Panc1 (cell line): ENCODE measurements around the gene DEUP1. TPM values are rescaled to one million over a fixed set of nuclear protein-coding genes. Genes with fewer than 3 reads are reported as not detected.

ENCODE experiments used
- ATAC-seq: fragments of 200-7000 bp; cut with Tn5 transposase; 2 replicates; pipeline ENCODE4 v1.9.1; 2020; ENCODE audit warnings: mild to moderate bottlenecking, moderate library complexity
- BruUV-seq: library from RNA; stranded (reverse); fragments of 400-500 nt; replicated peaks from 2 replicates; lab custom pipeline; 2021; lab: Mats Ljungman, UMichigan
- CTCF ChIA-PET: fragments of 300-600 bp; sonication (Branson Sonifier 250); formaldehyde crosslinking; loops from one replicate; lab custom pipeline; 2022; ENCODE audit warnings: antibody characterized with exemption; lab: Charles Lee
- POLR2A ChIA-PET: fragments of 300-600 bp; sonication (Branson Sonifier 250); formaldehyde crosslinking; loops from one replicate; lab custom pipeline; 2022; ENCODE audit warnings: antibody characterized with exemption; lab: Charles Lee
- DNase-seq: peaks from one replicate; pipeline ENCODE4 v3.0.0-alpha.2; 2010; ENCODE audit warnings: low read depth, low spot score
- H3K27ac ChIP-seq: 2 replicates; pipeline ENCODE4 v1.5.1; 2011; ENCODE audit warnings: mild to moderate bottlenecking, low read length, inconsistent platforms
- H3K27me3 ChIP-seq: fragments of 200-500 bp; sonication (Bioruptor generic); 2 replicates; pipeline ENCODE4 v1.6.0; 2014; ENCODE audit warnings: low read length, inconsistent platforms; ENCODE audit not compliant: control insufficient read depth, insufficient read depth
- H3K36me3 ChIP-seq: fragments of 200-500 bp; sonication (Bioruptor generic); 2 replicates; pipeline ENCODE4 v1.5.1; 2014; ENCODE audit warnings: inconsistent platforms, mild to moderate bottlenecking, low read length, moderate library complexity; ENCODE audit not compliant: control insufficient read depth, insufficient read depth
- H3K4me1 ChIP-seq: 2 replicates; pipeline ENCODE4 v1.5.1; 2011; ENCODE audit warnings: inconsistent platforms, mild to moderate bottlenecking, low read length, moderate library complexity; ENCODE audit not compliant: control insufficient read depth, insufficient read depth
- H3K4me3 ChIP-seq, 2 experiments: 2 replicates each; pipeline ENCODE4 v1.5.1; 2011 to 2012; ENCODE audit warnings: low read depth in 2 of 2, low read length in 2 of 2, mild to moderate bottlenecking in 2 of 2, inconsistent platforms in 1 of 2, moderate library complexity in 1 of 2
- H3K9me3 ChIP-seq: fragments of 200-500 bp; sonication (Bioruptor generic); 2 replicates; pipeline ENCODE4 v1.5.1; 2014; ENCODE audit warnings: low read depth, mild to moderate bottlenecking, inconsistent platforms, low read length, moderate library complexity; ENCODE audit not compliant: control insufficient read depth, insufficient read depth
- CTCF ChIP-seq: fragments of 450-650 bp; IDR thresholded peaks from 2 replicates; pipeline ENCODE4 v1.5.1; 2017; ENCODE audit warnings: mild to moderate bottlenecking
- POLR2AphosphoS5 ChIP-seq: IDR thresholded peaks from 2 replicates; pipeline ENCODE4 v1.6.1; 2012; ENCODE audit warnings: mild to moderate bottlenecking, low read depth, low read length, moderate library complexity
- SIN3A ChIP-seq: IDR thresholded peaks from 2 replicates; pipeline ENCODE4 v1.6.1; 2012; ENCODE audit warnings: low read depth, mild to moderate bottlenecking, low read length, moderate library complexity, borderline replicate concordance; ENCODE audit not compliant: insufficient read depth
- TCF7L2 ChIP-seq: IDR thresholded peaks from 2 replicates; pipeline ENCODE4 v1.6.1; 2011; ENCODE audit warnings: mild to moderate bottlenecking, low read depth, low read length, inconsistent platforms
- in situ Hi-C: cut with HindIII; loops from 2 replicates; pipeline ENCODE4 v1.10.0; 2016; ENCODE audit warnings: low sequenced_read_pairs, low pct_unique_long_range_greater_than_20kb
- intact Hi-C: fragments of 100-400 bp; cut with micrococcal nuclease; formaldehyde crosslinking; loops from one replicate; pipeline ENCODE4 v1.10.0; 2022; ENCODE audit not compliant: unreplicated experiment
- total RNA-seq: library from RNA; stranded (reverse); gene quantifications from one replicate; pipeline ENCODE4 v1.2.1, GENCODE V29; 2021; ENCODE audit not compliant: unreplicated experiment
- TF ChIP-seq, protein P1 (sequence below), 2 experiments: IDR thresholded peaks; 2 replicates each; pipeline ENCODE4 v1.6.1; 2011 to 2012; ENCODE audit warnings: low read depth in 2 of 2, control low read depth in 1 of 2, low read length in 1 of 2, mild to moderate bottlenecking in 1 of 2, moderate library complexity in 1 of 2; ENCODE audit not compliant: insufficient read depth in 1 of 2

DEUP1 gene
- total RNA-seq, 1 experiment from 2014 or later, result not detected

DNA sequence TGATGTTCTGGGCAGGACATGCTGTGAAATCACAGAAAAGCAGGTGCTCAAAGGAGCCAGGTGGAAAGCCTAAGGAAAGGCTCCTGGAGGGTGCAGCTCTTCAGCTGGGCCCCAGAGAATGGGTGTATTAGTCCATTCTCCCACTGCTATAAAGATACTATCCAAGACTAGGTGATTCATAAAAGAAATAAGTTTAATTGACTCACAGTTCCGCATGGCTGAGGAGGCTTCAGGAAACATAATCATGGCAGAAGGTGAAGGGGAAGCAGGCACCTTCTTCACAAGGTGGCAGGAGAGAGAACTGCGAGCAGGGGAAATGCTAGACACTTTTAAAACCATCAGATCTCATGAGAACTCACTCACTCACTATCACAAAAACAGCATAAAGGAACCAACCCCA lies 43.1 kb upstream of the DEUP1 start:
- Histone ChIP-seq H3K9me3 (no peaks in the 10 kb centered on the region), H3K36me3 (no peaks in the 10 kb centered on the region), H3K4me1 (no peaks in the 10 kb centered on the region), H3K27ac (no peak overlapping the region), H3K4me3 (no peak overlapping the region), H3K27me3 (no peaks in the 10 kb centered on the region)
- TF ChIP-seq, protein P1, sequence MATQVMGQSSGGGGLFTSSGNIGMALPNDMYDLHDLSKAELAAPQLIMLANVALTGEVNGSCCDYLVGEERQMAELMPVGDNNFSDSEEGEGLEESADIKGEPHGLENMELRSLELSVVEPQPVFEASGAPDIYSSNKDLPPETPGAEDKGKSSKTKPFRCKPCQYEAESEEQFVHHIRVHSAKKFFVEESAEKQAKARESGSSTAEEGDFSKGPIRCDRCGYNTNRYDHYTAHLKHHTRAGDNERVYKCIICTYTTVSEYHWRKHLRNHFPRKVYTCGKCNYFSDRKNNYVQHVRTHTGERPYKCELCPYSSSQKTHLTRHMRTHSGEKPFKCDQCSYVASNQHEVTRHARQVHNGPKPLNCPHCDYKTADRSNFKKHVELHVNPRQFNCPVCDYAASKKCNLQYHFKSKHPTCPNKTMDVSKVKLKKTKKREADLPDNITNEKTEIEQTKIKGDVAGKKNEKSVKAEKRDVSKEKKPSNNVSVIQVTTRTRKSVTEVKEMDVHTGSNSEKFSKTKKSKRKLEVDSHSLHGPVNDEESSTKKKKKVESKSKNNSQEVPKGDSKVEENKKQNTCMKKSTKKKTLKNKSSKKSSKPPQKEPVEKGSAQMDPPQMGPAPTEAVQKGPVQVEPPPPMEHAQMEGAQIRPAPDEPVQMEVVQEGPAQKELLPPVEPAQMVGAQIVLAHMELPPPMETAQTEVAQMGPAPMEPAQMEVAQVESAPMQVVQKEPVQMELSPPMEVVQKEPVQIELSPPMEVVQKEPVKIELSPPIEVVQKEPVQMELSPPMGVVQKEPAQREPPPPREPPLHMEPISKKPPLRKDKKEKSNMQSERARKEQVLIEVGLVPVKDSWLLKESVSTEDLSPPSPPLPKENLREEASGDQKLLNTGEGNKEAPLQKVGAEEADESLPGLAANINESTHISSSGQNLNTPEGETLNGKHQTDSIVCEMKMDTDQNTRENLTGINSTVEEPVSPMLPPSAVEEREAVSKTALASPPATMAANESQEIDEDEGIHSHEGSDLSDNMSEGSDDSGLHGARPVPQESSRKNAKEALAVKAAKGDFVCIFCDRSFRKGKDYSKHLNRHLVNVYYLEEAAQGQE (IDR thresholded peaks at IDR 0.05; ENCODE audit: insufficient read depth in 1 of 2, low read depth in 2 of 2, low read length in 1 of 2), result no peak
- no peak for TF ChIP-seq SIN3A
- TF ChIP-seq CTCF, result no peak
- TF ChIP-seq POLR2AphosphoS5, result no peak
- TF ChIP-seq TCF7L2, result no peak
- intact Hi-C loops (no loop called here), in situ Hi-C loops (no loop called here)
- ChIA-PET POLR2A (no interaction called here), CTCF (no interaction called here)
- ATAC-seq, result no peak
- DNase-seq, result no peak
- no TSS peak for BruUV-seq

GRCh38 chr11:93288079-93288478 lies 42.5 kb upstream of the DEUP1 start:
- no TSS peak for BruUV-seq
- H3K4me1 ChIP-seq, result no peaks in the 10 kb centered on the region
- H3K27ac ChIP-seq, result no peak overlapping the region
- ATAC-seq, result no peak
- H3K36me3 ChIP-seq, result no peaks in the 10 kb centered on the region
- intact Hi-C loops, result no loop called here
- CTCF ChIA-PET, result no interaction called here
- no peak for DNase-seq
- H3K9me3 ChIP-seq, result no peaks in the 10 kb centered on the region
- in situ Hi-C loops, result no loop called here
- no peak for TF ChIP-seq POLR2AphosphoS5
- TF ChIP-seq TCF7L2, result no peak
- TF ChIP-seq, protein P1 (IDR thresholded peaks at IDR 0.05; ENCODE audit: insufficient read depth in 1 of 2, low read depth in 2 of 2, low read length in 1 of 2), result no peak
- TF ChIP-seq CTCF, result no peak
- no peak for TF ChIP-seq SIN3A
- no peaks in the 10 kb centered on the region for H3K27me3 ChIP-seq
- POLR2A ChIA-PET, result no interaction called here
- H3K4me3 ChIP-seq, result no peak overlapping the region
